Fibroblast of peridontal ligament (primary cell): ENCODE measurements around the gene DTWD2.
"Not testable (repeated sequence)": the region's sequence is repeated elsewhere in the genome, so short reads cannot be mapped to it uniquely, and the experiment has no call there.

Experiments used
- DNase-seq: peaks from one replicate; pipeline ENCODE4 v3.0.0-alpha.2; 2010; ENCODE audit errors: extremely low read depth

The DTWD2 gene

GRCh38 chr5:118875131-118875530 lies 113.2 kb downstream of the DTWD2 start:
- DNase-seq, result no peak

DNA sequence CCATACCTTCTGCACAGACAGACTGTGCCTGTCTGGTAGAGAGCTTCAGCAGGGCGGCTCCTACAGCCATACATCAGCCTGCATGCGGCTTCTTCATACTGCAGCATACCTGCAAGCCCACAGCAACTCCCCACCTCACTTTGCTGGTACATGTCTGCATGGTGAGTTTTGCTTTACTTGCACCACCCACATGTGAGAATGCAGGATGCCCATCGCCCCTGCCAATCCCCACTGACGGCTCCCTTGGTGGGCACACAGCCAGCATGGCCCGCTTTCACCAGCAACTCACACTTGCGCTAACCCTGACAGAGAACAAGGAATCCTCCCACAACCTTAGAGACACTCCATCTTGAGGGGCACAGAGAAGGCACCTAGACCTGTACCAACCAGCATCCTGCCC lies 114.9 kb downstream of the DTWD2 start:
- no peak for DNase-seq

DNA sequence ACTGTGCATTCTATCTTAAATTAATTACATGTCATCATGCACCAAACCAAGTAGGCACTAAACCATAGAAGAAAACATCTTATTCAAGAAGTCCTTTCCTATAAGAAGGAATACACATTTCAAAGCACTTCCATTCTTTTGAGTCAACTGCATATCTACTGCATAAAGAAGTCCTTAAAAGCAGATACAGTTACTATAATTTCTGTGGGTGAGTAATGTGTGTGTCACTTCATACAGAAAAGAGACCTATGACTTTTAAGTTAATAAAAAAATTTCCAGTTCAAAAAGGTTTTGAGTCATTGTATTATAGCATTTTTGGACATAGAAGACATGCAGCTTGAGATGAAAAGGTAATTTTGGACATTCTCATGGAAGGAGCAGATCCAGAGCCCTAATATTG lies 125.0 kb downstream of the DTWD2 start:
- DNase-seq, result peak; percentile 23

DNA sequence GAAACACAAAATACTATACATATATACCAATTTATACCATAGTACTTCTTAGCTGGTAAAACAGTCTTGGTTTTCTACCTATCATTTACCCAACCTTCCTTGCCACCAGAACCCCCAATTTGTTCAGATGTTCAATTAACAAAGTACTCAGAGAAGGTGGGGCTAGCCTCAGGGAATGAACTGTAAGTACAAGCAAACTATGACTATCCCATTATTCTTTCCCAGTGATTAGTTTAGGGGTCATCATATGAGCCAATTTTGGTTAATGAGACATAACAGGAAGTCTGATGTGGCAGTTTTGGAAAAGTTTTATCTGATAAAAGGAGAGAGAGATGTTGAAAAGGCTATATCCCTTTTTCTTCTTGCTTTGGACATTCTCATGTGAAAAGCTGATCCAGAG lies 125.8 kb downstream of the DTWD2 start:
- DNase-seq, result no peak

GRCh38 chr5:118857700-118858099 lies 130.6 kb downstream of the DTWD2 start:
- peak; percentile 18 for DNase-seq

DNA sequence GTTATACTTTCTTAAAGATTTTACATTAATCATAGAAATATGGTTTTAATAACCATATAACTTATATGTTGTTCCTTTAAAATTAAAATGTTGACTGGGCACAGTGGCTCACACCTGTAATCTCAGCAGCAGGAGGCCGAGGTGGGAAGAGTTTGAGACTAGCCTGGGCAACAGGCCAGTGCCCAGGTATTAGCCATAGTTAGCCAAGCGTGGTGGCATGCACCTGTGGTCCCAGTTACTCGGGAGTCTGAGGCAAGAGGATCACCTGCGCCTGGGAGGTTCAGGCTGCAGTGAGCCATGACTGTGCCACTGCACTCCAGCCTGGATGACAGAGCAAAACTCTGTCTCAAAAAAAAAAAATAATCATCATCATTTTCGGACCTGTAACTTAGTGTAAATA lies 133.5 kb downstream of the DTWD2 start:
- no peak for DNase-seq

DNA sequence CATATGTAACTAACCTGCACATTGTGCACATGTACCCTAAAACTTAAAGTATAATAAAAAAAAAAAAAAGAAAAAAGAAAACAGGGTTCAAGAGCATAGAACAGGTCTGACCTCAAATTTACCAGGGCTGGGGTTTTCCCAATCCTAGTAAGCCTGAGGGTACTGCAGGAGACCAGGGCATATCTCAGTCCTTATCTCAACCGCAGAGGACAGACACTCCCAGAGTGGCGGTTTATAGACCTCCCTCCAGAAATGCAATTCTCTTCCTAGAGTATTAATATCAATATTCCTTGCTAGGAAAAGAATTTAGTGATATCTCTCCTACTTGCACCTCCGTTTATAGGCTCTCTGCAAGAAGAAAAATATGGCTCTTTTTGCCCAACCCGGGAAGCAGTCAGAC lies 136.6 kb downstream of the DTWD2 start:
- DNase-seq, result not testable (repeated sequence)

- DNase-seq, result not testable (repeated sequence)
Measured at GRCh38 chr5:118849507-118849906, 138.8 kb downstream of the DTWD2 start.

DNA sequence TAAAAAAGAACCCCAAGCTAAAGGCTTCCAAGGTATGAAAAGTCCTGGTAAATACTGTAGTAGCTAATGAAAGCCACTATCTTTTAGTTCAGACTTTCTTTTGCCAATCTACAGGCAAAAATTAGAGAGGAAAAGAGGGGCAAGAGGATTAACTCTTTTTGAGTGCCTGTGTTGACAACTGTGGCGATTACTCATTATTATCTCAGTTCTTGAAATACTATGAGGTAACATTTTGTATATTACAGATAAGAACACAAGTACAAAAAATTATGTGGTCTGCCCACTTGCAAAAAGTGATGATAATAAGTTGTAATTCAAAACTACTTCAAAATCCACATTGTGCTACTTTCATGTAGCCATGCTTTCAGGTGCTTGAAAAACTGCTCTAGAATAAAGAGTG lies 144.0 kb downstream of the DTWD2 start:
- DNase-seq, result no peak

- DNase-seq, result no peak
Measured at GRCh38 chr5:118834710-118835109, 153.6 kb downstream of the DTWD2 start.

DNA sequence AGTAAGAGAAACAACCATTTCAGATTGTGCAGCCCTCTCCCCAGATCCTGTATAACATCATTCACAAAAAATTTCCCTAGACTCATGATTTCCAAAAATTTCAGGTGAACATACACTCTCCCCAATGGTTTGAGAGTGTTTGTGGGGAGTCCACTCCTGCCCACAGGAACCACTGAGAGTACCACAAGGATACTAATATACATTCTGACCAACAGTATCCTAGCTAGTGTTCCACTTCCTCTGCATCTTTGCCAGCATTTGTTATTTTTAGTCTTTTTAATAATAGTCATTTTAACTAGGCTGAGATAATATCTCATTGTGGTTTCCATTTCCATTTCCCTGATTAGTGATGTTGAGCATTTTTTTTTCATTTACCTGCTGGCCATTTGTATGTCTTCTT lies 155.4 kb downstream of the DTWD2 start:
- no peak for DNase-seq

GRCh38 chr5:118825226-118825625 lies 163.1 kb downstream of the DTWD2 start:
- DNase-seq, result no peak

DNA sequence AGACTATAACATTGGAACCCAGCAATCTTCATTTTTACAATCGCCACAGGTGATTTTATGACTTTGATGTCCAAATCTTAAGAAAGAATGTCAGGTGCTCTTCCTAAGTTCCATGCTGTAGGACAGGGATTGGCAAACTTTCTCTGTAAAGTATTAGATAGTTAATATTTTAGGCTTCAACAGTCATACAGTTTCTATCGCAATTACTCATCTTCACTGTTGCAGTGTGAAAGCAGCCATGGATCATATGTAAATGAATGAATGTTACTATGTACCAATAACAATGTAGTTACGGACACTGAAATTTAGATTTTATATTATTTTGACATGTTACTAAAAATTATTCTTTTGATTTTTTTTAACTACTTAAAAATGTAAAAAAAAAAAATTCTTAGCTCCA lies 169.7 kb downstream of the DTWD2 start:
- no peak for DNase-seq

DNA sequence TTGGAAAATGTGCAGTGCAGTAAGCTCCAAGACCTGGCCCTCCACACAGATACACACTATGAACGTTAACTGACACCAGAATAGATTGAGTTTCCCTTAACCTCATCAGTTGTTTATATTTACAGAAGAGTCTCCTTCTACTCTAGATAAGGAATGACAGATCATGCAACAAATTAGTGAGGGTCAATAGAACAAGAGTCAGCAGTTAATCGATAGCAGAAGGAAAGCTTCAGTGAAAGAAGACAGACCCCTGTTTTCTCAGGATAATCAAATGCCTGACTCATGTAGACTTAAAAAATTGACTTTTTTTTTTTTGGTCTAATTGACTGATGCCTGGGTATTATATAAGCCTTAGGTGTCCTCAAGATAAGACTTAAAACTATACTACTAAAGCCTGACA lies 179.9 kb downstream of the DTWD2 start:
- DNase-seq, result no peak

- DNase-seq, result no peak
Measured at GRCh38 chr5:118806571-118806970, 181.8 kb downstream of the DTWD2 start.

GRCh38 chr5:118802335-118802734 lies 186.0 kb downstream of the DTWD2 start:
- DNase-seq, result no peak

- no peak for DNase-seq
Measured at GRCh38 chr5:118796081-118796480, 192.3 kb downstream of the DTWD2 start.

- no peak for DNase-seq
Measured at GRCh38 chr5:118794281-118794680, 194.1 kb downstream of the DTWD2 start.

DNA sequence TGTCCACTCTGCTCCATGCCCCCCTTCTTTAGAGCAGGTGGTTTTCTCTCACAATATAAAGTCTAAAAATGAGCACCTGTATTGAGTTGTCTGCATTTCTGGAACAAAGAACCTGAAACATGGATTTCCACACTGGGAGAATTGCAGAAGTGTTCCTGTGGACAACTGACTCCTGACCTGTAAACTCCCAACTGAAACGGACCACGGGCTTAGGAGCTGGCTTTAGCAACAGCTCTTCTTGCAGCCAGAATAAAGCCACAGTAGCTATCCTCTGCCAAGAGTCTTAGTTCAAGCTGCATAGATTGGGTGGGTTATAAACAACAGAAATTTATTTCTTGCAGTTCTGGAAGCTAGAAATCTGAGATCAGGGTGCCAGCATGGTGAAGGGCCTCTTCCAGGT lies 194.7 kb downstream of the DTWD2 start:
- peak; percentile 3 for DNase-seq

GRCh38 chr5:118793091-118793490 lies 195.3 kb downstream of the DTWD2 start:
- DNase-seq, result no peak

GRCh38 chr5:118791926-118792734 lies 196.2 kb downstream of the DTWD2 start:
- peak; percentile 89 for DNase-seq

- peak; percentile 8 for DNase-seq
Measured at GRCh38 chr5:118789366-118789765, 199.0 kb downstream of the DTWD2 start.

- no peak for DNase-seq
Measured at GRCh38 chr5:118788351-118788750, 200.0 kb downstream of the DTWD2 start.
